ENCODE results near the gene ADAM19.
A peak's percentile ranks its signal among the peaks of the same experiment; 100 is the strongest.

ADAM19 gene

GRCh38 chr5:157481265-157481664, 94.3 kb downstream of the ADAM19 start:
- DNase-seq = no peak

GRCh38 chr5:157479612-157480510, 95.7 kb downstream of the ADAM19 start:
- DNase-seq = no peak

- DNase-seq = no peak
Observed at GRCh38 chr5:157479166-157479565, 96.4 kb downstream of the ADAM19 start.

- no peak for DNase-seq
Observed at GRCh38 chr5:157478726-157479125, 96.8 kb downstream of the ADAM19 start.

GRCh38 chr5:157477814-157478494, 97.6 kb downstream of the ADAM19 start:
- no peak for DNase-seq

GRCh38 chr5:157476702-157477408, 98.7 kb downstream of the ADAM19 start:
- DNase-seq = peak; percentile 3

GRCh38 chr5:157475432-157475831, 100.1 kb downstream of the ADAM19 start:
- DNase-seq = no peak

- no peak for DNase-seq
Observed at GRCh38 chr5:157473383-157474320, 101.9 kb downstream of the ADAM19 start.

GRCh38 chr5:157471709-157472108, 103.9 kb downstream of the ADAM19 start:
- DNase-seq = no peak

GRCh38 chr5:157470631-157471030, 104.9 kb downstream of the ADAM19 start:
- no peak for DNase-seq

GRCh38 chr5:157469687-157470086, 105.9 kb downstream of the ADAM19 start:
- DNase-seq = no peak

GRCh38 chr5:157469073-157469472, 106.5 kb downstream of the ADAM19 start:
- DNase-seq = no peak

GRCh38 chr5:157468293-157468965, 107.1 kb downstream of the ADAM19 start:
- DNase-seq = no peak

GRCh38 chr5:157464519-157465171, 110.9 kb downstream of the ADAM19 start:
- DNase-seq = no peak

GRCh38 chr5:157463621-157464518, 111.7 kb downstream of the ADAM19 start:
- DNase-seq = no peak

- no peak for DNase-seq
Observed at GRCh38 chr5:157463081-157463480, 112.5 kb downstream of the ADAM19 start.

- no peak for DNase-seq
Observed at GRCh38 chr5:157460921-157461792, 114.4 kb downstream of the ADAM19 start.

- DNase-seq = no peak
Observed at GRCh38 chr5:157459715-157460599, 115.6 kb downstream of the ADAM19 start, which contains the start of gene NIPAL4. Gene NIPAL4 (plus strand): TSS chr5:157460213. CDS start chr5:157460321, 108 bp downstream.

All from SHP77 treated with DMSO at 0.1 percent for 48 hours (cell line).